Right lobe of liver (tissue), 4 donors: Measurements from ENCODE around the gene LUZP1.

Source experiments
- POLR2A ChIP-seq: fragments of 450-650 bp; IDR thresholded peaks from one replicate; pipeline ENCODE4 v1.6.1; 2017; ENCODE audit warnings: antibody characterized with exemption, mild to moderate bottlenecking
- TF ChIP-seq, protein P1 (sequence below), 4 donors: fragments of 200-600 bp in 3 of 4; fragments of 450-650 bp in 1 of 4; IDR thresholded peaks; one replicate each; pipeline versions ENCODE4 v1.5.1 to v1.8.0; 2016 to 2022; ENCODE audit warnings: antibody characterized with exemption in 4 of 4, mild to moderate bottlenecking in 2 of 4
- donor health status: DM: no; HTN: no; CAD: no.
- donor health status: DM: no; HTN: no; CAD: no.
- donor health status: DM: no; HTN: yes; CAD: no.

DNA sequence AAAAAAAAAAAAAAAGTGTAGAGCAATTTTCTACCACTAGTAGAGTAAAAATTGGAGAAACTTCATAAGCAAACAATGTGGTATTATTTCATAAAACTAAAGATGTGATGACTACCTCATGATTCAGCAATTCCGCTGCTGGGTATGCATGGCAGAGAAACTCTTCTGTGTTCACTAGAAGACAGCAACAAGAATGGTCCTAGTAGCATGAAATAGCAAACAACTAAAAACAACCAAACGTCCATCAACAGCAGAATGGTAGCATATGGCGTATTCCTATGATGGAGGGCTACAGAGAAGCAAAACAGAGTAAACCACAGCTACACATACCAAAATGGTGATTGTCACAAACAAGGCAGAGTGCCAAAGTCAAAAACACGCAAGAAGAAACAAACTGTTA, 29.7 kb upstream of the LUZP1 start:
- TF ChIP-seq, protein P1, sequence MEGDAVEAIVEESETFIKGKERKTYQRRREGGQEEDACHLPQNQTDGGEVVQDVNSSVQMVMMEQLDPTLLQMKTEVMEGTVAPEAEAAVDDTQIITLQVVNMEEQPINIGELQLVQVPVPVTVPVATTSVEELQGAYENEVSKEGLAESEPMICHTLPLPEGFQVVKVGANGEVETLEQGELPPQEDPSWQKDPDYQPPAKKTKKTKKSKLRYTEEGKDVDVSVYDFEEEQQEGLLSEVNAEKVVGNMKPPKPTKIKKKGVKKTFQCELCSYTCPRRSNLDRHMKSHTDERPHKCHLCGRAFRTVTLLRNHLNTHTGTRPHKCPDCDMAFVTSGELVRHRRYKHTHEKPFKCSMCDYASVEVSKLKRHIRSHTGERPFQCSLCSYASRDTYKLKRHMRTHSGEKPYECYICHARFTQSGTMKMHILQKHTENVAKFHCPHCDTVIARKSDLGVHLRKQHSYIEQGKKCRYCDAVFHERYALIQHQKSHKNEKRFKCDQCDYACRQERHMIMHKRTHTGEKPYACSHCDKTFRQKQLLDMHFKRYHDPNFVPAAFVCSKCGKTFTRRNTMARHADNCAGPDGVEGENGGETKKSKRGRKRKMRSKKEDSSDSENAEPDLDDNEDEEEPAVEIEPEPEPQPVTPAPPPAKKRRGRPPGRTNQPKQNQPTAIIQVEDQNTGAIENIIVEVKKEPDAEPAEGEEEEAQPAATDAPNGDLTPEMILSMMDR (IDR thresholded peaks at IDR 0.05): no peak
- TF ChIP-seq POLR2A: no peak
